OCI-LY1 (cell line): ENCODE measurements around the gene CAMTA1.

Experiments
- CTCF ChIP-seq: fragments of 200-600 bp; sonication (generic), shearing (Covaris generic); IDR thresholded peaks from 2 replicates; pipeline ENCODE4 v1.5.1; 2017; ENCODE audit warnings: mild to moderate bottlenecking, antibody characterized with exemption, low read length, moderate library complexity, mixed read lengths
- EZH2 ChIP-seq: fragments of 200-600 bp; sonication (generic), shearing (Covaris generic); IDR thresholded peaks from 2 replicates; pipeline ENCODE4 v1.8.0; 2017; ENCODE audit warnings: borderline replicate concordance, mixed run types, mild to moderate bottlenecking, antibody characterized with exemption, low read length, moderate library complexity, mixed read lengths

GRCh38 chr1:7199077-7199779, 414.0 kb downstream of the CAMTA1 start:
- TF ChIP-seq CTCF (no peak), EZH2 (no peak)
